Suprapubic skin (tissue), 4 donors: ENCODE data around the gene GSTM2.

Source experiments
- POLR2A ChIP-seq, 2 donors: fragments of 450-650 bp; IDR thresholded peaks; one replicate each; pipeline ENCODE4 v1.6.1; 2017; ENCODE audit warnings: antibody characterized with exemption in 2 of 2, mild to moderate bottlenecking in 2 of 2, moderate library complexity in 2 of 2
- POLR2AphosphoS5 ChIP-seq, 3 donors: sonication (generic); formaldehyde crosslinking; IDR thresholded peaks; one replicate each; pipeline ENCODE4 v1.6.1; 2017; ENCODE audit warnings: antibody characterized with exemption in 3 of 3
- TF ChIP-seq, protein P1 (sequence below), 2 donors: fragments of 200-600 bp in 1 of 2; fragments of 450-650 bp in 1 of 2; sonication (generic) in 1 of 2; IDR thresholded peaks; one replicate each; pipeline ENCODE4 v1.5.1; 2016 to 2019; ENCODE audit warnings: antibody characterized with exemption in 2 of 2, mild to moderate bottlenecking in 1 of 2, moderate library complexity in 1 of 2

GRCh38 chr1:109641078-109641740 lies 26.6 kb upstream of the GSTM2 start:
- TF ChIP-seq, protein P1, sequence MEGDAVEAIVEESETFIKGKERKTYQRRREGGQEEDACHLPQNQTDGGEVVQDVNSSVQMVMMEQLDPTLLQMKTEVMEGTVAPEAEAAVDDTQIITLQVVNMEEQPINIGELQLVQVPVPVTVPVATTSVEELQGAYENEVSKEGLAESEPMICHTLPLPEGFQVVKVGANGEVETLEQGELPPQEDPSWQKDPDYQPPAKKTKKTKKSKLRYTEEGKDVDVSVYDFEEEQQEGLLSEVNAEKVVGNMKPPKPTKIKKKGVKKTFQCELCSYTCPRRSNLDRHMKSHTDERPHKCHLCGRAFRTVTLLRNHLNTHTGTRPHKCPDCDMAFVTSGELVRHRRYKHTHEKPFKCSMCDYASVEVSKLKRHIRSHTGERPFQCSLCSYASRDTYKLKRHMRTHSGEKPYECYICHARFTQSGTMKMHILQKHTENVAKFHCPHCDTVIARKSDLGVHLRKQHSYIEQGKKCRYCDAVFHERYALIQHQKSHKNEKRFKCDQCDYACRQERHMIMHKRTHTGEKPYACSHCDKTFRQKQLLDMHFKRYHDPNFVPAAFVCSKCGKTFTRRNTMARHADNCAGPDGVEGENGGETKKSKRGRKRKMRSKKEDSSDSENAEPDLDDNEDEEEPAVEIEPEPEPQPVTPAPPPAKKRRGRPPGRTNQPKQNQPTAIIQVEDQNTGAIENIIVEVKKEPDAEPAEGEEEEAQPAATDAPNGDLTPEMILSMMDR (IDR thresholded peaks at IDR 0.05) = no peak
- TF ChIP-seq POLR2A (IDR thresholded peaks at IDR 0.05) (no peak), POLR2AphosphoS5 (IDR thresholded peaks at IDR 0.05) (no peak)
